GM21737 (cell line): Measurements from ENCODE around the gene PLN.
A peak's percentile ranks its signal among the peaks of the same experiment; 100 is the strongest.

Experiments
- ATAC-seq: cut with Tn5 transposase; IDR thresholded peaks from one replicate; pipeline ENCODE4 v1.9.1; 2021; ENCODE audit warnings: mild to moderate bottlenecking, moderate library complexity; ENCODE audit not compliant: unreplicated experiment

The PLN gene

DNA sequence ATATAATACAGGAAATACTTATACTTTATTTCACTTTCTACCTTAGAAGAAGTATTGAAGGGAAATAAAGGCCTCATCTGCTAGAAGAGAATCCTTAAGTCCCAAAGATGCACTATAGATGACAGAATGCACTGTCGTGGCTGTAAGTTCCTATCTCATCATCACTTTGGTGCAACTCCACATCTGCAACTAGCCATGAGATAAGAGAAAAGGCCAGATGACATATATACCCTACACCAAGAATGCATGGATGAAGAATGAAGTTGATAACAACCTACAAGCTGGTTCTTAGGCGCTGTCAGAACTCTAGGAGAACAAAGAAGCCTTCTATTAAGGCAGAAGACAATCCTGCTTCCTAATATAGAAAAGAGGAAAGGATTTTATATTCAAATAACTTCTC is 11.6 kb upstream of the PLN start:
- ATAC-seq: no peak

DNA sequence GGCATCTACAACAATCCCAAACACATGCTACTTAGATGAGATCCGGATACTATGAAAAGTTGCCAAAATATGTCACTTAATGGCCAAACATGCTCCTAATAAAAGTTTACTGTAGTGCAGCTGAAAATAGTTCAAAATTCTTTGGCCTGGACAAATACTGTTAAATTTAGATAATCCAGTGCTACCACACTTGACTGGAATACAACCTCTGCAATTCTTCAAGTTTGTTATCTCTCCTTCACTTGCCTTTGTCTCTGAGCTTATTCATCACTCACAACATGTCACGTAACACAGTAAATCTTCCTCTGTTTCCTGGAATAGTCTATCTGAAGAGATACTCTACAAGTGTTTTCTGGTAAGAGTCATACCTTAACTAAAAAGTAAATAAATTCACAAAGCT is 10.5 kb upstream of the PLN start:
- no peak for ATAC-seq

DNA sequence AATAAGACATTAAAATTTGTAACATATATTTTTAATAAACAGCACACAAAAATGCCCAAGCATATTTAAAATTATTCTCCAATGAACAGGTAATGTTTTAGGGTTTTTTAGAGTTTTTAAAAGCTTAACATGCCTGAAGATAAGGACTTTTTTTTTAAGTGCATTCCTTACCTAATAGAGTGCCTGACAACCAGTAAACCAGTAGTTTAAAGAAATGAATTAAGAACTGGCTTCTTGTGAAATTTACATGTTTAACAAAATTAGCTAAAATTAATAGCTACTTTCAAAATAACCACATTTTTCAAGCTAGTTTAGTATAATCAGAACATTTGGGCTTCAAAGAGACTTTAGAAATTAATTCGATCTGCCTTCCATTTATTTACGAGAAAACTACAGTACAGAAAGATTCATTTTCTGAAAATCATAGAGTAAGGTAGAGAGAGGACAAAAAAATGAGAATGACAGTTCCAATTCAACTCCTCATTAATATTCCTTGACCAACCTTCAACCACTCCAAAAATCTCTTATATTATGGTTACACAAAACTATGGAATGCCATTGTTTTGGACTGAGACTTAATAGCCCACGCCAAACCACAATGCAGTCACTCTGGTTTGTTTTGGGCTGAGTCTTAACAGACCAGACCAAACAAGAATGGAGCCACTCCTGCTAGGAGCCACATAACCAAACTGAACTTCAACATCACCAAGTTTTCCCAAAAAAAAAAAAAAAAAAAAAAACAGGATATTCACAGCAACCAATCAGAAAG is 5.7 kb upstream of the PLN start:
- no peak for ATAC-seq

DNA sequence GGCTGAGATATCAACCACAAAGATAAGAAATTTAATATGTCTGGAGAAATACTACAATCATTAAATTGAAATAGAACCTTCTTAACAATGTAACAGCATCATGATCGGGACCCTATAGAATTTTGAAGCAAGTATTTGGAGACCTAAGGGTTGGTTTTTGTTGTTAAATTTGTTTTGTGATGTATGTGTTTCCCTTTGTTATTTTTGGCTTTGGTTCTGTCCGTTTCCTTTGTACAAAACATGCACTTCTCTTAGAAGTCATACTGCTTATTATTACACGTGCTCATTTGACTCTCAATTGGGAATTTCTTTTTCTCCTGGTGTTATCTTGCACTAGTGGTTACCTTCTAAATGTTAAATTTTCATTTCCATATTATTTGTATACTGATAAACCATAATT is 4.0 kb upstream of the PLN start:
- ATAC-seq: no peak

DNA sequence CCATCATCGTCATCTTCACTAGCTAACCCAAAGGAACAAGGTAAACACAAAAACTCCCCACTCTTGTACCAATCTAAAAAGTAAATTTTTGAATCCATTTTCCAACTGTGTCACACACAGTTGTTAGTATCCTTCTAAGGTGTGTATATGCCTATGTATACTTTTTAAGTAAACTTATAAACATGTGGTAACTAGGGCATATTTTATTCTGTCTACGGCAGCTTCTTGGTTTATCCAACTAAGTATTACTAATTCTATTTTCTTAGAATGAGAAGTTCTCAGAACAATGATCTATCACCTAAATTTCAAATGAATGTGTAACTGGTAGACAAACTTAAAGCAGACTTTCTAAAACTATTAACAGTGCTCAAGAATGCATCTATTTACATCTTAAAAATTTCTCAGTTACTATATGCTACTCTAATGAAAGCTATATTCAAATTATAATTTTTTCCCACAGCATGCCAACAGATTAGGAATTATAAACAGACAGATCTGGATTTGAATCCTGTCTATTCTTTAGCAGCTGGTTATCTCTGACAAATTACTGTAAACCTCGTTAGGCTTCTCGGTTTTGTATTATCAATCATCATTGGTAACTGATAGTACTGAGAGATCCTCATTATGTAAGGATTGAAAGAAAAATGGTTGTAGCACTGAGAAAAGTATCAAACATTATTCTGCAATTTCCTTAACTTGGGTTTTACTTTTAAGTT is 1.8 kb upstream of the PLN start:
- no peak for ATAC-seq

DNA sequence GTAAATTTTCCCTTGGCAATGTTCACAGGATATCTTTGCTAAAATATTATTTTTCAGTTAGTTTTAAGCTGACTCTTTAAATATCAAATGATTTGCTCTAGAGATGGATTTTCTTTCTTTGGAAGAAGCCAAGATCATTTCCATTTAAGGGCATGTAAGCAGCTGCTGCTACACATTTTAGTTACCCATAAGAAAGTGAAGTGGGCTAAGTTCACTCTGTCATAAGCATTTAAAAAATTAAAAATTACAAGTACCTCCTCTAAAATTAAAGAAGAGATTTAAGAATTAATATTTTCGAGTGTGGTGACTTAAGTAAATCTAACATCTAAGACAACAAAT is 1.2 kb upstream of the PLN start:
- ATAC-seq: no peak

DNA sequence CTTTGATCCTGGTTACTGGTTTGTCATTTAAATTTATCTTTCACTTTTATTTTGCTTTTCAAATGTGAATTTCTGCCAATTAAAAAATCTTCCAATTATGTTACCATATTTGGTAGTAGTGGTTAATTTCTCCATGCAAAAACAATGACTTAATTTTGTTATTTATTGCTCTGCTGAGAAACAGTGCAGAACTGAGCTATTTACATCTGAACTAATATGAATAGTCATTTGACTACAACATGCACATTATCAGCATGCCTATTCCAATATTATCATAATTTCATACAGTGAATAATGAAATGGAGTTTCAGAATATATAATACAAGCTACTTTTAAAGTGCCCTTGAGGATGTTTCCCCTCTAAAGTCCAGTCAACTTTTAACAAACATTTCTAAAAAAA is 517 bp downstream of the PLN start:
- ATAC-seq: no peak

DNA sequence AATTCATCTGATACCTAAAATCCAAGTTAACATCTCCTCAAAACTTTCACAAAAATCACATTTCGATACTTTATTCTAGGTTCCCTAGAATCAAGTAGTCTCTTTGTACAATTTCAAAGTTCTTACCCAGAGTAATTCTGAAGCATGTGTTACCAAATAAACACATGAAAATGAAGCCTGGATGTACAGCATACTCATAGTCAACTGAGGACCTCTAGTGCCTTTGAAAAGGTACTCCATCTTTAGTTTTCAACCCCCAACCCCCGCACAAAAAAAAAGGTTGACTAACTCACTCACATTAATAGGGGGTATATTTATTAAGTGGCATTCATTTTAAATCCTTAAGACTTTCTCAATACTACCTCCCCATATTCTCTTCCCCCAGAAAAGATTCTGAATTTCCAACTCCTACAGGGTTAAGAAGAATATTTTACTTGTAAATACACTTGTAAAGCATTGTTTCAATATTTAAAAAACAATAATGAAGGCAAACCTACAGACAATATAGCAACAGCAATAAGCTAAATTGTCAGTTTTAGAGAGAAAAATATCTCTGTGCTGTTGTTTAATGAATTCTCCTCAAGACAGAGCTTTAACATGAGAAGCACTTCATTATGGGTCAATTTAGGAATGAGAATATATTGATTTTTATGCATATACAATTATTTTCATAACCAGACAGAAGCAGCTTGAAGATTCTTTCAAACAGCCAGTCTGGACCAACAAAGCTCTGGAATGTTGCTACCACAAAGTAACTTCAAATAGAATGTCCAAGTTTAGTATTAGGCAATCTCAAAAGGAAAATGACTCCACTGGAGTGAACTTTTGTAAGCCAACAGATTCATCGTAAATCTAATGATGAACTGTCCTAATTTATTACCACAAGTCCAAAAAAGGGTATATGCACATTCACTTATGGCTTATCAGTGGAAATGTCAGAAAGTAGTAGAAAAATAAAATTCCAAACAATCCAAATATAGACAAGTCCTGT is 3.3 kb downstream of the PLN start:
- ATAC-seq: peak; percentile 87

DNA sequence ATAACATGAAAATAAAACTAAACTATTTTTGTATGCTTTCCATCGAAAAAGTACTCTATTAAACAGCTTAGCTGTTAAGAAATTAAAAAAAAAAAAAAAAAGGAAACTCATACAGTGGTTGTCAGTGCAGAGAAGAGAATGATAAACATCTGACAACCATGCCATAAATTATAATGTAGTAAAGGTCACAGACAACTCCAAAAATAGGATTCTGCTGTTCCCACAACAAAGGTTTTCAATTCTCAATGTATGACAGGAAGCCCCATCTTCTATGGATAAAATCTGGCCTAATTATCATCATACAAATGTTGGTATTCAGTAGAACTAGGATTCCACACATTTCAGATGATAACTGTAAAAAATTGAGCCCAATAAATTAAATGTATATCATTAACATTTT is 5.0 kb downstream of the PLN start:
- no peak for ATAC-seq

DNA sequence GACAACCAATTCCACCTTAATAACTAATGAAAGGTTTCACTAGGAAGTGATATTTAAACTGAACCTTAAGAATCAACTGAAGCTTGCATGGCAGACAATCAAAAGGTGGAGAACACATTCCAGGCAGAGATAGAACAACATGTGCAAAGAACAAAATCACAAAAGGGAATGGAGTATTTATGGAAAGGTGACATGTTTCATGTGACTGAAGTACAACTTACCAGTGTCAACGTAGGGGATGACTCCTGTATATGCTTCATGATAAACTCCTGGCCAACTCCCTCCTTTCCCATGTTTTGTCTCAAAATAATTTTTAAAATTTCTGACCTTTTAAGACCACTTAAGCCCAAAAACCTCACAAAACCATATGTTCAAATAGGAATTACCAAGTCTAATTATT is 6.6 kb downstream of the PLN start:
- ATAC-seq: no peak

DNA sequence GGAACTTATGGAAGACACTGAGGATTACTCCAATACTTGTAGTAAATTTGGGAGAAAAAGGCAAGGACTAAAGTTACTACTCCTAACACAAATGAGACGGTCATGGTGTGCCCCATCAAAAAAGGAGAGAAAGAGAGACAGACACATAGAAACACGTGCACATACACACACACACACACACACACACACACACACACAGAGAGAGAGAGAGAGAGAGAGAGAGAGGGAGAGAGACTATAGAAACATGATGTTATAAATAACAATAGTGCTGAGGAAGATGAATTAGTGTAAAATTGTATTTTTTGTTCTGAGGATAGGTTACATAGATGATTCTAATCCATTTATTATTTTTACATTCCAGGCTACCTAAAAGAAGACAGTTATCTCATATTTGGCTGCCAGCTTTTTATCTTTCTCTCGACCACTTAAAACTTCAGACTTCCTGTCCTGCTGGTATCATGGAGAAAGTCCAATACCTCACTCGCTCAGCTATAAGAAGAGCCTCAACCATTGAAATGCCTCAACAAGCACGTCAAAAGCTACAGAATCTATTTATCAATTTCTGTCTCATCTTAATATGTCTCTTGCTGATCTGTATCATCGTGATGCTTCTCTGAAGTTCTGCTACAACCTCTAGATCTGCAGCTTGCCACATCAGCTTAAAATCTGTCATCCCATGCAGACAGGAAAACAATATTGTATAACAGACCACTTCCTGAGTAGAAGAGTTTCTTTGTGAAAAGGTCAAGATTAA is 10.5 kb downstream of the PLN start:
- peak; percentile 75 for ATAC-seq

DNA sequence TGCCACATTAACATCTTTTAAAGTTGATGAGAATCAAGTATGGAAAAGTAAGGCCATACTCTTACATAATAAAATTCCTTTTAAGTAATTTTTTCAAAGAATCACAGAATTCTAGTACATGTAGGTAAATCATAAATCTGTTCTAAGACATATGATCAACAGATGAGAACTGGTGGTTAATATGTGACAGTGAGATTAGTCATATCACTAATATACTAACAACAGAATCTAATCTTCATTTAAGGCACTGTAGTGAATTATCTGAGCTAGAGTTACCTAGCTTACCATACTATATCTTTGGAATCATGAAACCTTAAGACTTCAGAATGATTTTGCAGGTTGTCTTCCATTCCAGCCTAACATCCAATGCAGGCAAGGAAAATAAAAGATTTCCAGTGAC is 11.6 kb downstream of the PLN start:
- ATAC-seq: no peak

DNA sequence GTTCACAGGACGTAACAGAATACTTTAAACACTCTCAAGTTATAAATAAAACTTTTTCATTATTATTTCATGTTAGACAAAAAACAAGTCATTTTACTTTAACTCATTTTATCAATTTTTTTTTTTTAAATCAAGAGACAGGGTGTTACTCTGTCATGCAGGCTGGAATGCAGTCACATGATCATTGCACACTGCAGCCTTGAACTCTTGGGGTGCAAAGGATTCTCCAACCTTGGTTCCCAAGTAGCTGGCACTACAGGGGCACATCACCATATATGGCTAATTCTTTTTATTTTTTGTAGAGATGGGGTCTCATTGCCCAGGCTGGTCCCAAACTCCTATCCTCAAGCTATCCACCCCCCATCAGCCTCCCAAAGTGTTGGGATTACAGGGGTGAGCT is 14.2 kb downstream of the PLN start:
- ATAC-seq: no peak

DNA sequence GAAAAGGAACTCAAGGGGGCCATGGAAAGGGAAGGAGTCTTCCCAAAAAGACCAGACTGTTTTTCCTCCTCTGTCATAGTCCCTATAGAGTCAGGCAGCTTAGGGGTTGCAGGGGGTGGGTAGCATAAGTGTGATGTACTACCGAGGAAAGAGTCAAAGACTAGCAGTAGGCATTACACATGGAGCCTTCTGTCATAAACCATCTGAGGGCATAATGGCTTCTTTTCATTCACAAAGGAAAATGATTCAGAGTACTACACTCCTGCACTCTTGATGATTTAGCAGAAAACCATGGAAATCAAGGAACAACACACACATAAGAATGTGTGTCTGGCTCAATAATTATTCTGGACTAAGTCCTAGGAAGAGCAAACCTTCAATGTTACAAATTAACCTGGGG is 14.9 kb downstream of the PLN start:
- ATAC-seq: no peak

DNA sequence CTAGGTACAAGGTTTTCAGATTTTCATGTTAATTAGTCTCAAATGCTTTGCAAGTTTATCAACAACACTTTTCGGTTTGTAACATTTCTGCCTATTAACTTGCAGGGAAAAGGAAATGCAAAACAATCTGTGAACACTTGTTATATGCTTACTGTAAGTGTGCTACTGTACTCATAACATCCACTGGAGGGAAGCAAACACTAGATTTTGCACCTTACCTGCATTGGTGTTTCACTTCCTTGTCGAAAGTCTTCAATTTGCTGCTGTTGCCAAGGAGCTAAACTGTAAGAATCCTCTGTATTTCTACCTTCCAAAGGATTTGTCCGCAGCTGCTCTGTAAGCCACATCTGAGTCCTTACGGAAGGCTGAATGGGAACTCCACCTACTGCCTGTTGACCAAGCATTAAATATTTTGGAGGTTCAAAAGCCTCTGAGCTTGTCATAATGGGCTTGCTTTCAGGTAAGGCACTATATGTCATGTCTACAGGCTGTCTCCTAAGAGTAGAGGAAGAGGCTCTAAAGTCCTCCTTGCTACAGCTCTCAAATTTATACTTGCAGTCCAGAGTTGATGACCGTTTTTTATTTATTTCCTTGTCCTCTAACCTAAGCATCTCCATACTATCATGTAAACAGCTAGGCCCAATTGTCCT is 17.3 kb downstream of the PLN start:
- ATAC-seq: peak; percentile 95

DNA sequence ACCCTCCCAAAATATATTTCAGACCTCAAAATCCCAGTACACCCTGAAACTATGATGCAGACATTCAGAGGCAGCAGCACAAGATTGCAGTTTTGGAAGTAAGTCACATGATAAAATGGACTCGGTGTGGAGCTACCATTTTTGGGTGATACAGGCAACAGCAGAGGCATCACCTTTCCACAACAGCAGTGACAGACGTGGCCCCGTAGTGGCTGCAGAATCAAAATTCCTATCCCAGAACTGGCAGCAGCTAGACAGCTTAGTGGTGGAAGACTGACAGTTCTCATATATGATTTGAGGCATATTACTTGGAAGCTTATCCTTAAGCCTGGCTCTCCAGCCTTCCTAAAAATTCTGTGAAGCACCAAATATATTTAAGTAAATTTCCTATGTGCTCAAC is 19.9 kb downstream of the PLN start:
- no peak for ATAC-seq

DNA sequence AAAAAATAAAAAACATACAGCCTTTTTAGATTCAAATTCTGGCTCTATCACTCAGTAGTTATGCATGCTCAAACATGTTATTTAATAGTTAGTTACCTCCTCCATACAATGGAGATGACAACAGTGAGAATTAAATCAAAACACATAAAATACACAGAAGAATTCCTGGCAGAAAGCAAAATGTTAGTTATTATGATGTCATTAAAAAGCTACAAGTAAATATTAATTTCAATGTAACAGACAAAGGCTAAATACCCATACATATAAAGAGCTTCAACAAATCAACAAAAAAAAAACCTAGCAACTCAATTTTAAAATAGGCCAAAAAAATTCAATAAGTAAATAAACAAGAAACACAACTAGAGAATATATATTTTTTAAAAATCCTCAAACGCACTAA is 21.4 kb downstream of the PLN start:
- ATAC-seq: no peak

DNA sequence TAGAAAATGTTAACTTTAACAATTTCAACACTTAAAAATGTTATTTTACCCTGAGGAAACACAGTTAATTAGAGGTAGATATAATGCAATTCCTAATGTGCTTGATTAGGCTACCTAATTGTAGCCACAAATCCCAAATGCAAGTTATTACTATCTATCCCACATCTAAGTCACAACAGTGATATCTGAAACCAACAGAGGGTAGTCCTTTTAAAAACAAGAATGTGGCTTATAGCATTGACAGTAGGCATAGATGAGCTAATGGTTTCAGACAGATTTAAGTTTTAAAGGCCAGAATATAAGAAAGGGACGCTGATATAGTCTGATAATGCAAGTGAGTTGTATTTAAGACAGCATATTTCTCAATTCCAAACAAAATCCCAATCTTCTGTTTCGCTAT is 23.0 kb downstream of the PLN start:
- ATAC-seq: no peak

DNA sequence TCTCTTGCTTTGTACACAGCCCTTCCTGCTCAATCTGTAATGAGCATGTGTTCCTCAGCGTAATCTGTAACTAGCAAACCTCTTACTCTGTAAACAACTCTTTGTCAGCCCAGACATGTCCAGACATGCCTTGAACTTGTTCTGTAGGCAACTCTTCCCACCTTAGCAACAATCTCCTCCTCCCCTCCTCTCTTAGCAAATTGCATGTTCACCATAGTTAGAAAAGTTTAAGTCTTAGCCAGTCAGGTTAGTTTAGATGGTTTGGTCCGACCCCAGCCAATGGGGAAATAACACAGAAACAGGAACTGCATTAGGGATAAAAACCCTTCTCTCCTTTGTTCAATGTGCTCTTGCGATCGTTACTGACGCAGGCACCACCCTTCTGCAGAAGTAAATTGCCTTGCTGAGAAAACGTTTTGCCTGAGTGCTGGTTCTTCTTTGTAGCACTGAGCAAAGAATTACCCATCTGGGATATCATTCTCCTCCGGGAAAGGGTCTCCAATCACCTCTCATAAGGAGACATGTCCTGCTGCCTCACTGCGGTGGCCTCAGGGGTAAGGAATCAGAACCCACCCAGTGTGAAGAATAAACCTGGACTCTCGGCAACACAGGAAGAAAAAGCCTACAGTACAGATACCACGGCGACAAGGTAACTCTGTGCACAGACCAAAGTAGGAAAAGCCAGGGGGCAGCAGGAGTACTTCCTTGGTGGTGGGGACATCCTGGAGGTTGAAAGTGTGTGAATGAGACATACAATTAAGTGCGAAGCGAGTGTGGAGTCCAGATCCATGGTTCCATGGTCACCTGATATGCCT is 26.2 kb downstream of the PLN start:
- ATAC-seq: no peak

DNA sequence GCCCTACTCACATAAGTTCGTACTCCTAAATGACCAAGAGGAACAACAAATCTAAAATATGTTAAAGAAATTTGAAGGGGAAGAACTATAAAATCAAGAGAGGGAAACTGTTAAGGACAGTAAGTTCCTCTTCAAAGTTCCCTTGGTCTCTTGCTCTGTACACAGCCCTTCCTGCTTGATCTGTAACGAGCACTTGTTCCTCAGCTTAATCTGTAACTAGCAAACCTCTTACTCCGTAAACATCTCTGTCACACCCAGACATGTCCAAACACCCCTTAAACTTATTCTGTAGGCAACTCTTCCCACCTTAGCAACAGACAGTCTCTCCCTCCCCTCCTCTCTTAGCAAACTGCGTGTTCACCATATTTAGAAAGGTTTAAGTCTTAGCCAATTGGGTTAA is 29.9 kb downstream of the PLN start:
- no peak for ATAC-seq
